ENCODE data around the gene CD63. TPM values are rescaled to one million over a fixed set of nuclear protein-coding genes. Genes with fewer than 3 reads are reported as not detected.
A peak's percentile ranks its signal among the peaks of the same experiment; 100 is the strongest.

The CD63 gene
- total RNA-seq, 1 donor from 2014 or later: 1,095 TPM

DNA sequence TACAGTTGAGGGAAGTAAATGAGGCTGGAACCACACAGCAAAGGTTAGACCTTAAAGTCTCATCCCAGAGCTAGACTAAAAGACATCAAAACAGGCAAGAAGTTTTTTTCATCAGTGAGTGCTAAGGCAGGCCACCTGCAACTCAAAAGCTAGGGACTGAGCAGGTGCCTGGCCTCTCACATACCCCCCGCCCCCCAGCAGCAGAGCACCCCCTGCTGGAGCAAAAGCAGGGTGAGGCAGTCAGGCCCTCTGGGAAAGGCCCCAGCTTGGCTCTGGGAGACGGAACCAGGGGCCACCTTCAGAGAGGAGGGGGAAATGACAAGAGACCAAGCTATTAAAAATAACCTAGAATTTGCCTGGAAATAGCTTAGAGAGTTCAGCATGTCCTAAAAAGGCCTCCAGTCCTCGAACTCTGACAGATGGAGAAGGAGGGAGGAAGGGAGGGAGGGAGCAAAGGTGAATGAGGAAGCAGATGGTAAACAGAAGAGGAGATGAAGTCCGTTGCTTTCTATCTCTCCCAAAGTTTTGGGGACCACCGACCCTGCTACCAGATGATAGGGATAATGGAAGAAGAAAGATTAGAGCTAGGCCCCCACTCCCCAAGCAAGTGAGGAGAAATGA, 22.9 kb downstream of the CD63 start:
- H3K4me3 ChIP-seq (ENCODE audit: low read depth, low read length): no peak overlapping the region
- no peak for DNase-seq (ENCODE audit: low read depth)
- TF ChIP-seq CTCF (conservative IDR thresholded peaks at IDR 0.05; ENCODE audit: low read depth, low read length): peak; percentile 62

DNA sequence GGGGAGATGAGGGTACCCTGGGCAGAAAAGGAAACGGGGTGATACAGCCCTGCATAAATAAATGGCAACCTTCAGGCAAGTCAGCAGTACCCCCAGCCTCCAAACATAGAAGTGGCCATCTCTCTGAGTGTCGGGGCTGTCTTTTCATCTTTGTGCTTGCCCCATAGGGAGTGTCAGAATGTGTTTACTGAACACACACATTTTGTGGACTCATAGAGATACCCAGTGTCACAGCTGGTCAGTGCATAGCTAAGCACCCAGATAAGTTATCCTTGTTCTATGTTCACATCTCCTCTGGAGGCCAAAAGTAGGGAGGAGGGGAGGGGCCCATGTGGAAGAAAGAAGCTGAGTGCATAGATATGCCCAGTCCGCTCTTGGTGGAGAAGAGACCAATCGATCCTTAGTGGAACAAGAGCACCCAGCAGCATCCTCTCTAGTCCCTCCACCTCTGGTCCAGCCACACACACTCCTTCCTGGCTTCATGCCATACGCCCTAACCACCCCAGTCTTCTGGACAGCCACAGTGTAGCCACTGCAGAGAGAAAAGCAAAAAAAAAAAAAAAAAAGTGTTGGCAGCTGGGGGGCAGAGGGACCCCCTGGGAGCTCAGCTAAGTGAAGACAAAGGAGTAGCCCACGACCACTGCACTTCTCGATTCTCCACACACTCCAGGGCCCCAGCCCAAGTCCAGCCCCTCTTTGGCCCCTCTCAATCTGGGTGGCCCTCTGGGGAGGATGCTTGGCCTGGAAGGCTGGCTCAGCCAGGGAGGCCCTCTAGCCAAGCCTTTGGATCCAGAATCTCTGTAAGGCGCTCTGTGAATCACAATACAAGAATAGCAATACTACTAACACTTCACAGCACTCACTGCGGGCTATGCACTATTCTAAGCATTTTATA, 23.7 kb downstream of the CD63 start:
- no peak for TF ChIP-seq CTCF (conservative IDR thresholded peaks at IDR 0.05; ENCODE audit: low read depth, low read length)
- no peak for DNase-seq (ENCODE audit: low read depth)
- H3K4me3 ChIP-seq (ENCODE audit: low read depth, low read length): no peak overlapping the region

- no peak overlapping the region for H3K4me3 ChIP-seq (ENCODE audit: low read depth, low read length)
- TF ChIP-seq CTCF (conservative IDR thresholded peaks at IDR 0.05; ENCODE audit: low read depth, low read length): no peak
- no peak for DNase-seq (ENCODE audit: low read depth)
Measured at GRCh38 chr12:55703901-55704761, 24.7 kb downstream of the CD63 start.

DNA sequence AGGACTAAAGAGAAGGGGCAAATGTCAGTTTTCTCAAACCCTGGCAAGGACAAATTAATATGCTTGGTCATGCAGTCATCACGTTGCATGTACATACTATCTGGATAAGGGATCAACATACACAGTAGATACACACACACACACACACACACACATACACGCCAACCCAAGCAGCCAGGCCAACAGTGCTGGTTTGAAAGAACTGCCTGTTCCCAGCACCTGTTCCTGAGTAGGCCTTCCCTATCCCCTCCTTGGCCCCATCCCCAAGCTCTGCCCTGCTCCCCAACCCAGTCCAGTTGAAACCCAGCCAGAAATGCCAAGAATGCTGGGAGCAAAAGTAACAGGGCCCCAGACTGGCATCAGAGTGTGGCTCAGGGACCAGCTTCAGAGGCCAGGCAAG, 25.5 kb downstream of the CD63 start:
- DNase-seq (ENCODE audit: low read depth): no peak
- no peak for TF ChIP-seq CTCF (conservative IDR thresholded peaks at IDR 0.05; ENCODE audit: low read depth, low read length)
- H3K4me3 ChIP-seq (ENCODE audit: low read depth, low read length): no peak overlapping the region

- H3K4me3 ChIP-seq (ENCODE audit: low read depth, low read length): no peak overlapping the region
- no peak for TF ChIP-seq CTCF (conservative IDR thresholded peaks at IDR 0.05; ENCODE audit: low read depth, low read length)
- DNase-seq (ENCODE audit: low read depth): no peak
Measured at GRCh38 chr12:55702861-55703260, 25.9 kb downstream of the CD63 start.

DNA sequence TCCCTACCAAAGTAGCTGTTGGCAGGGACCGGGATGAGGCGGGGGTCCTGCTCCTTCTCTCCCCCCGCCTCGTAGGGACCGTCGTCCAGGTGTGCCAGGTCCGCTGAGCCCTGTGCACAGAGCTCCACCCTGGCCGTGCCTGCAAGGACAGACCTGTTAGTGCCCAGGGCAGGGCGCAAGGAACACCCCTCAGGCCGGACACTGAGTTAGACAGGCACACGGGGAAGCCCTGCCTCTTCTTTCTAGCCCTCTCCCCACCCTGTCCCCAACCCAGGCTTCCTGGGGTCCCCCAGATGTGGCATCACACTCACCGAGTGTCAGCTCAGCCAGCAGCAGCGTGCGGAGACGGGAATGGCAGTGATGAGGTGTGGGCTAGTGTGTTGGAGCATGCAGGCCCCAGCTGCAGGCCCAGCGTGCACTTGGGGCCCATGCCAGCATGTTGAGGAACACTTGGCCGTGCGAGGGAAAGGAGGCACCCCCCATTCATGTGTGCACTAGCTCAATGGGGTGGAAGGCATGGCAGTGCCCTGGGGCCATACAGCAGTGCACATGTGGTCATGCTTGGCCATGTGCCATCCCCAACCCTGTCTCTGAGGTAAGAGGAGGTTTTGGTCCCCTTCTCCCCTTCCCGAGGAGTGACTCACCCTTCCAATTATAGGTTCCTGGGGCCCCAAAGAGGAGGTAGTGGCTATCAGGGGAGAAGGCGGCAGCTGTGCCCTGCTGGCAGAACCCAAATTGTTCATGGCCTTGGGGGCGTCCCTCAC, 28.4 kb downstream of the CD63 start:
- TF ChIP-seq CTCF (conservative IDR thresholded peaks at IDR 0.05; ENCODE audit: low read depth, low read length): no peak
- H3K4me3 ChIP-seq (ENCODE audit: low read depth, low read length): no peak overlapping the region
- no peak for DNase-seq (ENCODE audit: low read depth)

All from epithelial cell of proximal tubule (primary cell).